G401 (cell line): ENCODE results near the gene CLDN19. TPM values are rescaled to one million over a fixed set of nuclear protein-coding genes. Genes with fewer than 3 reads are reported as not detected.

Source experiments
- total RNA-seq: library from RNA; depleted of rRNA; stranded (reverse); fragments of >200 nt; shearing (Covaris generic); gene quantifications from 2 replicates; pipeline ENCODE4 v1.2.3, GENCODE V29; 2014; rRNA removed

The CLDN19 gene
- total RNA-seq, 1 experiment from 2014 or later = 0.03 TPM

Other genes starting within 250 kb of the CLDN19 start
- gene PPIH, start 81.8 kb downstream of the CLDN19 start, total RNA-seq = 86.2 and 87.9 TPM in 2 replicates
- 1,196 and 1,492 TPM in 2 replicates for gene YBX1, start 57.8 kb downstream of the CLDN19 start, total RNA-seq
- gene P3H1, start 26.8 kb upstream of the CLDN19 start, total RNA-seq = 27.2 and 32.5 TPM in 2 replicates
- 4.7 and 9.2 TPM in 2 replicates for gene C1orf50, start 27.0 kb upstream of the CLDN19 start, total RNA-seq
- 0.80 TPM in 1 of 2 replicates, not detected in the other for gene TMEM269, start 44.8 kb upstream of the CLDN19 start, total RNA-seq
- gene ERMAP, start 76.9 kb upstream of the CLDN19 start, total RNA-seq = 5.3 and 8.1 TPM in 2 replicates
- 19.9 and 20.8 TPM in 2 replicates for gene SVBP, start 77.2 kb upstream of the CLDN19 start, total RNA-seq
- 23.9 and 24.4 TPM in 2 replicates for gene ZNF691, start 106.4 kb upstream of the CLDN19 start, total RNA-seq
- 51.9 and 70.1 TPM in 2 replicates for gene SLC2A1, start 218.6 kb upstream of the CLDN19 start, total RNA-seq